GM18507 (cell line): ENCODE measurements around the gene LIN28A.
A peak's percentile ranks its signal among the peaks of the same experiment; 100 is the strongest.
"Not testable (repeated sequence)": the region's sequence is repeated elsewhere in the genome, so short reads cannot be mapped to it uniquely, and the experiment has no call there.

Experiments
- DNase-seq: peaks from one replicate; pipeline ENCODE4 v3.0.0; 2011; ENCODE audit warnings: low read depth; ENCODE audit not compliant: insufficient read length; ENCODE audit errors: extremely low spot score
- FAIRE-seq: peaks from 2 replicates; lab custom pipeline; 2011; peaks lifted over from hg19 to GRCh38; lab: Jason Lieb, UNC

LIN28A gene

GRCh38 chr1:26384076-26384475 lies 26.5 kb upstream of the LIN28A start:
- DNase-seq (no peak), FAIRE-seq (no peak)

DNA sequence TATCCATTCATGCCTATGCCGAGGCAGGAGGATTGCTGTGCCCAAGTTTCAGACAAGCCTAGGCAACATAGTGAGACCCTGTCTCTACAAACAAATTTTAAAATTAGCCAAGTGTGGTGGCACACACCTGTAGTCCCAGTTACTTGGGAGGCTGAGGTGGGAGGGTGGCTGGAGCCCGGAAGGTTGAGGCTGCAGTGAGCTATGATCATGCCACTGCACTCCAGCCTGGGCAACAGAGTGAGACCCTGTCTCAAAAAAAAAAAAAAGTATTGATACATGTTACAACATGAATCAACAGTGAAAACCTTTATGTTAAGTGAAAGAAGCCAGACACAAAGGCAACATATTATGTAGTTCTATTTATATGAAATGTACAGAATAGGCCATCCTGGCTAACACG lies 25.6 kb upstream of the LIN28A start:
- DNase-seq, FAIRE-seq: not testable (repeated sequence)

DNA sequence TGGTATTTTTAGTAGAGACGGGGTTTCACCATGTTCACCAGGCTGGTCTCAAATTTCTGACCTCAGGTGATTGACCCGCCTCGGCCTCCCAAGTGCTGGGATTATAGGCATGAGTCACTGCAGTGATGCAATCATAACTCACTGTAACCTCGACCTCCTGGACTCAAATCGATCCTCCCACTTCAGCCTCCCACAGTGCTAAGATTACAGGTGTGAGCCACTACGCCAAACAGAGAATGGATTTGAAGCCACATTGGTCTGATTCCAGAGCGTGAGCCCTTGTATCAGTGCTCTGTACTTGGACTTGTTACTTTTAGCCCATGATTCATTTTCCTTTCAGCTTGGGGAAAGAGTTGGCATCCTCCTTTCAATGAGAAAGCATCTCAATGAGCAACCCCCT lies 23.2 kb upstream of the LIN28A start:
- DNase-seq (no peak), FAIRE-seq (no peak)

DNA sequence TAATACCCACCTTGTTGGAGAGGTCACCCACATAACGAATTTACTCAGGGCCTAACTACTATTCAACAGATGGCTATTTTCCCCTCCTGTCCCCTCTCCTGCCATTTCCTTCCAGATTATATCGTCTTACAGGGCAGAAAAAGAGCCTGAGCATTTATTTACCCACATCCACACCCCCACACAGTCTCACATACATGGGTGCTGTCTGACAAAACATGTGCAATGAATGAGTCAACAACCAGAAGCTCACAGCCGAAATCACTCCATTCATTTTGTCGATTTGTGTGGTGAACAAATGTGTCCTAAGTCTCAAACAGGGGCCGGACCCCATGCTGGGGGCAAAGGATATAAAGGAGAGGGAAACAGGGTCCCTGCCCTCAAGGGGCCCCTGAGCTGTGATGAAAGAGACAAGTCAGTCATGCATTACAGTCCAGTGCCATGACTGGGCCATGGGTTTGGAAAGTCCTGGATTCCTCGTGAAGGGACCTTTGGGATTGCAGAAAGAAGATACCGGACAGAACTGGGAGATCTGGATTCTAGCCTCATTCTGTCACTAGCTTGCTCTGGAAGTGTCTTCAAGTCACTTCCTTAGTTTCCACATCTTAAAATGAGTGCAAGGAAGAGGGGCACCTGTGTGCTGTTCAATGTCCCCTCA lies 21.7 kb upstream of the LIN28A start:
- FAIRE-seq = no peak

DNA sequence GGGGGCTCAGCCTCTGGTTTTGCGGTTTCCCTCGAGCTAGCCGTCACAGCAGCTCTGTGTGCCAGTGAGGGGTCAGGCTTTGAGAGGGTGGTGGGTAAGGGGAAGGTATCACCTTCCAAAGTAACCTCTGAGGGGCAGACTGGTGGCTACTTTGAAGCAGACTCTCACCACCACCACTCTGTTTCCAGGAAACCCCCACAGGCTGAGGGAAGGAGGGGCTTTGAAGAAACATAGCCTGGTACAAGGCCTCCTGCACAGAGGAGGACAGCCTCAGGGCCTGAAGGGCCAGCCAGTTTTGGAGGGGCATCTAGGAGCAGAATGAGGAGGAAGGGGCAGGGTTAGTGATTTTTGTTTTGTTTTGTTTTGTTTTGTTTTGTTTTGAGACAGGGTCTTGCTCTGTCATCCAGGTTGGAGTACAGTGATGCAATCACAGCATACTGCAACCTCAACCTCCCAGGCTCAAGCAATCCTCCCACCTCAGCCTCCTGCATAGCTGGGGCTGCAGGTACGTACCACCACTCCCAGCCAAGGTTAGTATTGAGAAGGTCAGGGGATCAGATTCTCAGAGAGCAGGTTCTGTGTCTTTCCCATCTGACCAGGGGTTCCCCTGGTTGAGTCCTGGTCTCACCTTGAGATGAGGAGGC lies 20.9 kb upstream of the LIN28A start:
- FAIRE-seq (no peak), DNase-seq (no peak)

More for the DNA sequence above, 21.7 kb upstream of the LIN28A start:
- no peak for DNase-seq

GRCh38 chr1:26391450-26391849 lies 19.2 kb upstream of the LIN28A start:
- FAIRE-seq (peak; percentile 24), DNase-seq (no peak)

- DNase-seq (no peak), FAIRE-seq (no peak)
Observed at GRCh38 chr1:26395754-26396153, 14.9 kb upstream of the LIN28A start.

DNA sequence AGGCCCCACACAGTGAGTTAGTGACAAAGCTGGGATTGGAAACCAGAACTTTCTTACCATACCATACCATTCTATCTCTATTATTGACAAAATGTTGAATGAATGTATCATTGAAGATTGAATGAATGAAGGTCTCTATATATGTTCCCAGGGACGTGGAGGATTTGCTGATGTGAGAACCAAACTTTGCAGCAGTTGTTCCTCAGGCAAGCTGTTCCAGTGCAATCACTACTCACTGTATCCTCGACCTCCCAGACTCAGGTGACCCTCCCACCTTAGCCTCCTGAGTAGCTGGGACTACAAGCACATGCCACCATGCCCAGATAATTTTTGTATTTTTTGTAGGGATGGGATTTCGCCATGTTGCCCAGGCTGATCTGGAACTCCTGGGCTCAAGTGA lies 11.6 kb upstream of the LIN28A start:
- no peak for FAIRE-seq
- no peak for DNase-seq

GRCh38 chr1:26401891-26402290 lies 8.7 kb upstream of the LIN28A start:
- DNase-seq (no peak), FAIRE-seq (no peak)

- FAIRE-seq (no peak), DNase-seq (no peak)
Observed at GRCh38 chr1:26403656-26404055, 7.0 kb upstream of the LIN28A start.

- DNase-seq = no peak
- FAIRE-seq = no peak
Observed at GRCh38 chr1:26404641-26405040, 6.0 kb upstream of the LIN28A start.

GRCh38 chr1:26405281-26405915 lies 5.2 kb upstream of the LIN28A start:
- FAIRE-seq = no peak

DNA sequence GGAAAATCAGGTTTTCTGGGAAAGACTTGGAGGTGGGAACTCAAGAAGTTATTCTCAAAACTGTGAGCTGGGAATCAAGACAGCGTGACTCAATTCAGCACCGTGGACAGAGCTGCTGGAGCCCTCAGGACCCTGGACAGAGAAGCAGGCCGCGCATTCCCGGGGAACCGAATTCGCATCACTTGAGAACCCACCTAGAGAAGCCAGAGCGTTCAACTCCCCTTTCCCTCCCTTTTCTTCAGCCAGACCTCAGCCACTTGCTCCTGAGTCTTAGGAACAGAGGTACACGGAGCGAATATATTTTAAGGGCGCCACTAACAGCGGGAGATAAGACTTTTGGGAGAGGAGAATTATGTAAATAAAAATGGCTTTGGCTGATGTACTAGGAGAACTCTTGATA lies 2.0 kb upstream of the LIN28A start:
- DNase-seq = peak; percentile 28
- FAIRE-seq = peak; percentile 53

More at GRCh38 chr1:26405281-26405915, 5.2 kb upstream of the LIN28A start:
- DNase-seq = no peak

- FAIRE-seq = no peak
Observed at GRCh38 chr1:26409191-26409807, 1.3 kb upstream of the LIN28A start.

DNA sequence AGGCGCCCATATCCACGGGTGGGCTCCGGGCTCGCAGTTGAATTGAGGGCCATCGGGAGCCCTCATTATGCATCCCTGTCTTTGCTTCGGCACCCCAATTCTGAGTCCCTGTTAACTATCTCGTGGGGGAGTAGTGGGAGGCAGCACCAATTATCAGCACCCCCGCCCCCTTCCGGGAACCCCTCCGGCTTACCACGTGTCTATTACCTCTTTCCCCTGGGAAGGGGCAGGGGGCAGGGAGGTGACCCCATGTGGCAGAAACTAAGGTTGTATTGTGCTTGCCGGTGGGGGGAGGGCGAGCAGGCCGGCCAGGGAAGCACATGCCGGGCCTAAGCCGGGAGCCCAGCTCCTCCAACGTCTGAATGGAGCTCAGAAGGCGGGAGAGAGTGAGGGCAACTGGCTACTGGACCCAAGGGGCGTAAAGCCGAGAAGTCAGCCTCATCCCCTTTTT lies 1.0 kb downstream of the LIN28A start:
- FAIRE-seq = no peak
- DNase-seq = no peak

More at GRCh38 chr1:26409191-26409807, 1.3 kb upstream of the LIN28A start:
- no peak for DNase-seq

DNA sequence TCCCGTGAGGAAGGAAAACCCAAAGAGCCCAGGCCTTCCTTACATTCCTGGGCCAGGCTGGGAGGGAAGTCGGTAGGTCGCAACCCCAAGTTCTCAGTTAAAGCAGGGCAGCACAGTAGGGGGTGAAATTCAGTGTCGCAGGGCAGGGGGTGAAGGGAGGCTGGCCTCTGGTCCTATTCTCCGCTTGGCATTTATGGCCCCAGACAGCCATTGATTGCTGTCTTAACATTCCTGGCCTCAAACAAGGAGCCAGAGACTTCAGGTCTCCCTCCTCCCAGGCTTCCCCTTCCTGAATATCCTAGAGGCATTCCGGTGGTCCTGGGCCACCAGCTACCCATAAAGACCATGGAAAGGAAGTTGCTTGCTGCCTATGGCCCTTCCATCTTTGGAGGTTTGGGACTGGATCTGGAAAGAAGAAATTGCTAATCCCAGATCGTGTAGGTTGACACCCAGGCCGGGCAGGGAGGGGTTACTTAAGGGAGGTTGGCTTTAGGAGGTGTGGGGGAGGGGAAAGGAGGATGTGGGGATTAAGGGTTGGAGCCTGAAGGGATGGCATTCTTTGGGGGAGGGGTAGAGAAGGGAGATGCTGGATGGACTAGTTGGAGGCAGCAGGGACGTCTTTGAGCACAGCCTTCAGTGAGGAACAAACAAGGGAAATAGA lies 1.7 kb downstream of the LIN28A start:
- no peak for FAIRE-seq
- no peak for DNase-seq

GRCh38 chr1:26413031-26413430 lies 2.4 kb downstream of the LIN28A start:
- DNase-seq (no peak), FAIRE-seq (no peak)

GRCh38 chr1:26417111-26417759 lies 6.6 kb downstream of the LIN28A start:
- DNase-seq (peak; percentile 64), FAIRE-seq (peak; percentile 90)

DNA sequence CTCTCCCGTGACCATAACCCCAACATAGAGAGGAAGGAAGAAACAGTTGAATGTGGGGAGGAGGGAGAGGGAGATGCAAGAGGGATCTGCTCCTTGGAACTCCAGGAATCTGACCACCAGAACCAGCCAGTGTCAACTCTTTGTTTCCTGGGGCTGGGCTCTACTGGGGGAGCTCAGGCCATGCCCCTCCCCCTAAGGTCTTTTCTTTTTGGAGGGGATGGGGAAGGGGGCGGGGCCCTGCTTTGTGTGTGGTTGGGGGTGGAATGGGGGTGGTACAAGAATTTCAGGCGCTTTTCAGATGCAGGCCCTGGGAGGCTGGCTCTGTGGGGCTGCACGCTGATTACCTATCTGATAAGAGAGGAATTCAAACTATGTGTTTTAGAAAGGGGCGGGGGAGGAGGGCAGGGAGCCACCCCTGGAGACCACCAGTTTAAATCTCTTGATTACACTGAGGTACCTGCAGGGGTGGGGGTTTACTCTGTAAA lies 8.3 kb downstream of the LIN28A start:
- FAIRE-seq (no peak), DNase-seq (no peak)
